K562 (cell line): Measurements from ENCODE around the gene LPIN2. TPM values are rescaled to one million over a fixed set of nuclear protein-coding genes. Genes with fewer than 3 reads are reported as not detected.

Source experiments
- BRD4 ChIP-seq: fragments of 200-600 bp; sonication (generic); IDR thresholded peaks from 2 replicates; pipeline ENCODE4 v1.6.1; 2017; ENCODE audit warnings: inconsistent platforms
- CREBBP ChIP-seq: IDR thresholded peaks from one replicate; pipeline ENCODE4 v1.6.1; 2012; ENCODE audit warnings: low read depth, mild to moderate bottlenecking, control low read depth, inconsistent platforms, low read length
- ELF4 ChIP-seq: fragments of 450-650 bp; formaldehyde crosslinking; IDR thresholded peaks from 2 replicates; pipeline ENCODE4 v1.4.0; 2022; ENCODE audit warnings: missing genetic modification characterization
- EWSR1 ChIP-seq: fragments of 450-650 bp; IDR thresholded peaks from 2 replicates; pipeline ENCODE4 v1.6.1; 2018; ENCODE audit warnings: borderline replicate concordance, mild to moderate bottlenecking, low read depth, moderate library complexity; ENCODE audit not compliant: partially characterized antibody
- JUNB ChIP-seq: fragments of 450-650 bp; formaldehyde crosslinking; conservative IDR thresholded peaks from 2 replicates; pipeline ENCODE4 v1.4.0; 2020; ENCODE audit warnings: mild to moderate bottlenecking
- MTA3 ChIP-seq: fragments of 450-650 bp; formaldehyde crosslinking; IDR thresholded peaks from 2 replicates; pipeline ENCODE4 v1.6.1; 2017; ENCODE audit warnings: mild to moderate bottlenecking, borderline replicate concordance
- NCOA4 ChIP-seq: fragments of 450-650 bp; IDR thresholded peaks from 2 replicates; pipeline ENCODE4 v1.6.1; 2018; ENCODE audit warnings: mild to moderate bottlenecking; ENCODE audit not compliant: partially characterized antibody
- PHB ChIP-seq: fragments of 250-450 bp; sonication (Bioruptor Pico); IDR thresholded peaks from 2 replicates; pipeline ENCODE4 v1.5.0; 2021
- PML ChIP-seq: IDR thresholded peaks from 2 replicates; pipeline ENCODE4 v1.6.1; 2012; ENCODE audit warnings: low read length, inconsistent platforms
- POLR2B ChIP-seq: fragments of 450-650 bp; IDR thresholded peaks from 2 replicates; pipeline ENCODE4 v1.6.1; 2018; ENCODE audit warnings: low read depth; ENCODE audit not compliant: partially characterized antibody
- PURB ChIP-seq: sonication (generic); formaldehyde crosslinking; IDR thresholded peaks from 2 replicates; pipeline ENCODE4 v1.9.0; 2021; ENCODE audit warnings: low read depth, mild to moderate bottlenecking, missing genetic modification reagents
- RBM25 ChIP-seq: fragments of 200-400 bp; formaldehyde crosslinking; IDR thresholded peaks from 2 replicates; pipeline ENCODE4 v1.6.1; 2018; ENCODE audit warnings: low read length, low read depth, moderate library complexity; ENCODE audit not compliant: severe bottlenecking
- SMARCC2 ChIP-seq: fragments of 450-650 bp; IDR thresholded peaks from 2 replicates; pipeline ENCODE4 v1.6.1; 2017; ENCODE audit warnings: antibody characterized with exemption, moderate library complexity, mild to moderate bottlenecking, low read depth
- SMARCE1 ChIP-seq: fragments of 450-650 bp; IDR thresholded peaks from 2 replicates; pipeline ENCODE4 v1.7.1; 2016; ENCODE audit warnings: mild to moderate bottlenecking
- TAF15 ChIP-seq: fragments of 200-400 bp; formaldehyde crosslinking; IDR thresholded peaks from 2 replicates; pipeline ENCODE4 v1.6.1; 2017; ENCODE audit warnings: mild to moderate bottlenecking, low read depth, low read length, moderate library complexity
- TARDBP ChIP-seq: fragments of 450-650 bp; IDR thresholded peaks from 2 replicates; pipeline ENCODE4 v1.6.1; 2016
- ZFP36 ChIP-seq: fragments of 150-350 bp; IDR thresholded peaks from 2 replicates; pipeline ENCODE4 v1.6.1; 2018; ENCODE audit warnings: low read length, low read depth; ENCODE audit not compliant: partially characterized antibody
- ZKSCAN1 ChIP-seq: fragments of 150-350 bp; IDR thresholded peaks from 2 replicates; pipeline ENCODE4 v1.6.1; 2016; ENCODE audit warnings: low read depth, low read length
- ZKSCAN8 ChIP-seq: fragments of 200-800 bp; sonication (Bioruptor generic); IDR thresholded peaks from 2 replicates; pipeline ENCODE4 v1.6.1; 2016; ENCODE audit warnings: missing genetic modification characterization, missing compliant biosample characterization
- polyA plus RNA-seq, 8 experiments: library from polyadenylated mRNA; depleted of rRNA in 4 of 8; stranded (reverse) in 5 of 8; unstranded in 3 of 8; fragments of >200 nt; fragmentation: Nextera tagmentation in 2 of 8; fragmentation: Illumina TruSeq in 1 of 8; extraction: Ambion mirVana in 2 of 8; extraction: Trizol in 1 of 8; gene quantifications; 2 replicates each; pipeline versions ENCODE4 v1.2.1 to v1.2.3, GENCODE V29; 2011 to 2014; ENCODE audit warnings: inconsistent platforms in 1 of 8, missing spikeins in 1 of 8
- total RNA-seq, 7 experiments: library from RNA; depleted of rRNA in 6 of 7; stranded (reverse); fragments of >200 nt in 6 of 7; fragmentation: Illumina TruSeq in 2 of 7; extraction: Trizol in 2 of 7; gene quantifications; 2 replicates each; pipeline versions ENCODE4 v1.2.1 to v1.2.3, GENCODE V29; 2011 to 2021; ENCODE audit warnings: low replicate concordance in 1 of 7
- TF ChIP-seq, protein P1 (sequence below): fragments of 250-450 bp; sonication (Bioruptor Pico); IDR thresholded peaks from 2 replicates; pipeline ENCODE4 v1.4.0; 2020; ENCODE audit warnings: mild to moderate bottlenecking, moderate library complexity
- TF ChIP-seq, protein P2 (sequence below): sonication (generic); formaldehyde crosslinking; IDR thresholded peaks from 2 replicates; pipeline ENCODE4 v1.9.0; 2022; ENCODE audit warnings: mild to moderate bottlenecking, missing genetic modification reagents
- TF ChIP-seq, protein P3 (sequence below), 2 experiments: fragments of 450-650 bp; IDR thresholded peaks; 2 replicates each; pipeline ENCODE4 v1.6.1; 2016
- TF ChIP-seq, protein P4 (sequence below): fragments of 250-450 bp; sonication (Bioruptor Pico); IDR thresholded peaks from 2 replicates; pipeline ENCODE4 v1.5.0; 2021; ENCODE audit warnings: mild to moderate bottlenecking, borderline replicate concordance

Gene LPIN2
- total and polyA plus RNA-seq, 9 of the 15 experiments (the other 6 are each of a cell fraction or from before 2014, with no cell fraction given): 5.2 to 34.8 (median 24.6) TPM

DNA sequence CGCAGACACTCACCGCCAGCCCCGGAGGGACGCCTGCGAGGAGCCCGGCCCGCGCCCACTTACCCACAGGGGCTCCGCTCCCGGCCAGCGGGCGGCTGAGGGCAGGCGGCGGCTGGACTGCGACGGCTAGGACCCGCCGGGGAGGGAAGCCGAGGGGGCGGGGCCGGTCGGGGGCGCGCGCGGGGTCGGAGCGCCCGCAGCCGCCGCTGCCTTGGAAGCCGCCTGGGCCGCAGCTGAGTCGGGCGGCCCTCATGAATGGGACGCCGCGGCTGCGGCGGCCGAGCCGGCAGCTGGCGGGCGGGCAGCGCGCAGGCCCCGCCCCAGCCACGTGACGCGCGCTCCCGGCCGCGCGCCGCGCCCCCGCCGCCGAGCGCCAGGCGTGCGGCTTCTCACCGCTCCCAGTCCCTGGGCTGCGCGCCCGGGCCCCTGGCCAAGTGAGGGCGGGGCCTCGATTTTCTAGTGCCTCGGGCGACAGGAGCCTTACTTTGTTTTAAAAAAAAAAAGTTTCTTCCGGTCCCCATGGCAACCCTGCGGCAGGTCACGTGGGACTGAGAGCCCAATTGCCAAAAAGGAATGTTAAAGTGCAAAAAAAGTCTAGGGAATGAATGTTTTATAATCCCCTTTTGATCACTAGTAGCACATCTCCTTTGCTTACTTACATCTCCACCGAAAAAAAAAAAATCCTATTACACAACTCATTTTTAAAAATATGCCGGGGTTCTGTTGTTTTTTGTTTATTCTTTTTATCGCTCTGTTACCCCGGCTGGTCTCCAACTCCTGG, at the start of gene LPIN2 (continued):
- TF ChIP-seq TAF15 (no peak), TARDBP (no peak), CREBBP (no peak), SMARCC2 (no peak), MTA3 (no peak), ZFP36 (no peak), RBM25 (no peak), JUNB (CRISPR knock-in tag) (no peak), PHB (CRISPR knock-in tag) (no peak), POLR2B (no peak), ELF4 (no peak), SMARCE1 (no peak), PURB (CRISPR knock-in tag) (no peak), PML (no peak), ZKSCAN8 (no peak), BRD4 (no peak), EWSR1 (no peak), NCOA4 (no peak), ZKSCAN1 (no peak)
- TF ChIP-seq, protein P1, sequence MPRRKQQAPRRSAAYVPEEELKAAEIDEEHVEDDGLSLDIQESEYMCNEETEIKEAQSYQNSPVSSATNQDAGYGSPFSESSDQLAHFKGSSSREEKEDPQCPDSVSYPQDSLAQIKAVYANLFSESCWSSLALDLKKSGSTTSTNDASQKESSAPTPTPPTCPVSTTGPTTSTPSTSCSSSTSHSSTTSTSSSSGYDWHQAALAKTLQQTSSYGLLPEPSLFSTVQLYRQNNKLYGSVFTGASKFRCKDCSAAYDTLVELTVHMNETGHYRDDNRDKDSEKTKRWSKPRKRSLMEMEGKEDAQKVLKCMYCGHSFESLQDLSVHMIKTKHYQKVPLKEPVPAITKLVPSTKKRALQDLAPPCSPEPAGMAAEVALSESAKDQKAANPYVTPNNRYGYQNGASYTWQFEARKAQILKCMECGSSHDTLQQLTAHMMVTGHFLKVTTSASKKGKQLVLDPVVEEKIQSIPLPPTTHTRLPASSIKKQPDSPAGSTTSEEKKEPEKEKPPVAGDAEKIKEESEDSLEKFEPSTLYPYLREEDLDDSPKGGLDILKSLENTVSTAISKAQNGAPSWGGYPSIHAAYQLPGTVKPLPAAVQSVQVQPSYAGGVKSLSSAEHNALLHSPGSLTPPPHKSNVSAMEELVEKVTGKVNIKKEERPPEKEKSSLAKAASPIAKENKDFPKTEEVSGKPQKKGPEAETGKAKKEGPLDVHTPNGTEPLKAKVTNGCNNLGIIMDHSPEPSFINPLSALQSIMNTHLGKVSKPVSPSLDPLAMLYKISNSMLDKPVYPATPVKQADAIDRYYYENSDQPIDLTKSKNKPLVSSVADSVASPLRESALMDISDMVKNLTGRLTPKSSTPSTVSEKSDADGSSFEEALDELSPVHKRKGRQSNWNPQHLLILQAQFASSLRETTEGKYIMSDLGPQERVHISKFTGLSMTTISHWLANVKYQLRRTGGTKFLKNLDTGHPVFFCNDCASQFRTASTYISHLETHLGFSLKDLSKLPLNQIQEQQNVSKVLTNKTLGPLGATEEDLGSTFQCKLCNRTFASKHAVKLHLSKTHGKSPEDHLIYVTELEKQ: no peak
- TF ChIP-seq, protein P2, sequence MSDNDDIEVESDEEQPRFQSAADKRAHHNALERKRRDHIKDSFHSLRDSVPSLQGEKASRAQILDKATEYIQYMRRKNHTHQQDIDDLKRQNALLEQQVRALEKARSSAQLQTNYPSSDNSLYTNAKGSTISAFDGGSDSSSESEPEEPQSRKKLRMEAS (CRISPR knock-in tag): no peak
- TF ChIP-seq, protein P3, sequence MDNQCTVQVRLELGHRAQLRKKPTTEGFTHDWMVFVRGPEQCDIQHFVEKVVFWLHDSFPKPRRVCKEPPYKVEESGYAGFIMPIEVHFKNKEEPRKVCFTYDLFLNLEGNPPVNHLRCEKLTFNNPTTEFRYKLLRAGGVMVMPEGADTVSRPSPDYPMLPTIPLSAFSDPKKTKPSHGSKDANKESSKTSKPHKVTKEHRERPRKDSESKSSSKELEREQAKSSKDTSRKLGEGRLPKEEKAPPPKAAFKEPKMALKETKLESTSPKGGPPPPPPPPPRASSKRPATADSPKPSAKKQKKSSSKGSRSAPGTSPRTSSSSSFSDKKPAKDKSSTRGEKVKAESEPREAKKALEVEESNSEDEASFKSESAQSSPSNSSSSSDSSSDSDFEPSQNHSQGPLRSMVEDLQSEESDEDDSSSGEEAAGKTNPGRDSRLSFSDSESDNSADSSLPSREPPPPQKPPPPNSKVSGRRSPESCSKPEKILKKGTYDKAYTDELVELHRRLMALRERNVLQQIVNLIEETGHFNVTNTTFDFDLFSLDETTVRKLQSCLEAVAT (IDR thresholded peaks at IDR 0.05): no peak; a peak in 1 of 4 replicates
- TF ChIP-seq, protein P4, sequence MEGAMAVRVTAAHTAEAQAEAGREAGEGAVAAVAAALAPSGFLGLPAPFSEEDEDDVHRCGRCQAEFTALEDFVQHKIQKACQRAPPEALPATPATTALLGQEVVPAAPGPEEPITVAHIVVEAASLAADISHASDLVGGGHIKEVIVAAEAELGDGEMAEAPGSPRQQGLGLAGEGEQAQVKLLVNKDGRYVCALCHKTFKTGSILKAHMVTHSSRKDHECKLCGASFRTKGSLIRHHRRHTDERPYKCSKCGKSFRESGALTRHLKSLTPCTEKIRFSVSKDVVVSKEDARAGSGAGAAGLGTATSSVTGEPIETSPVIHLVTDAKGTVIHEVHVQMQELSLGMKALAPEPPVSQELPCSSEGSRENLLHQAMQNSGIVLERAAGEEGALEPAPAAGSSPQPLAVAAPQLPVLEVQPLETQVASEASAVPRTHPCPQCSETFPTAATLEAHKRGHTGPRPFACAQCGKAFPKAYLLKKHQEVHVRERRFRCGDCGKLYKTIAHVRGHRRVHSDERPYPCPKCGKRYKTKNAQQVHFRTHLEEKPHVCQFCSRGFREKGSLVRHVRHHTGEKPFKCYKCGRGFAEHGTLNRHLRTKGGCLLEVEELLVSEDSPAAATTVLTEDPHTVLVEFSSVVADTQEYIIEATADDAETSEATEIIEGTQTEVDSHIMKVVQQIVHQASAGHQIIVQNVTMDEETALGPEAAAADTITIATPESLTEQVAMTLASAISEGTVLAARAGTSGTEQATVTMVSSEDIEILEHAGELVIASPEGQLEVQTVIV (CRISPR knock-in tag): no peak
- TF ChIP-seq, all 486 proteins: peak for 80
